Skeletal muscle tissue (tissue), 4 donors: ENCODE measurements around the gene CRYBG3. TPM values are rescaled to one million over a fixed set of nuclear protein-coding genes. Genes with fewer than 3 reads are reported as not detected.

Experiments
- H3K27ac ChIP-seq: one replicate; pipeline ENCODE4 v1.7.0; 2013; ENCODE audit warnings: mild to moderate bottlenecking, low read depth, low read length, inconsistent platforms
- H3K27me3 ChIP-seq, 3 donors: one replicate each; pipeline ENCODE4 v1.7.0; 2013; ENCODE audit warnings: low read length in 3 of 3; ENCODE audit not compliant: control insufficient read depth in 3 of 3, insufficient read depth in 3 of 3
- H3K36me3 ChIP-seq, 3 donors: one replicate each; pipeline ENCODE4 v1.7.0; 2013; ENCODE audit warnings: low read length in 3 of 3; ENCODE audit not compliant: control insufficient read depth in 3 of 3, insufficient read depth in 3 of 3
- H3K4me1 ChIP-seq, 3 donors: one replicate each; pipeline ENCODE4 v1.7.0; 2013; ENCODE audit warnings: low read length in 3 of 3, mild to moderate bottlenecking in 3 of 3; ENCODE audit not compliant: control insufficient read depth in 3 of 3, insufficient read depth in 3 of 3
- H3K4me3 ChIP-seq, 3 donors: one replicate each; pipeline ENCODE4 v1.7.0; 2013; ENCODE audit warnings: low read length in 3 of 3
- H3K9ac ChIP-seq, 3 donors: one replicate each; pipeline ENCODE4 v1.7.0; 2013; ENCODE audit warnings: low read length in 3 of 3, mild to moderate bottlenecking in 3 of 3, moderate library complexity in 2 of 3, low read depth in 1 of 3
- H3K9me3 ChIP-seq, 3 donors: one replicate each; pipeline ENCODE4 v1.7.0; 2013; ENCODE audit warnings: low read length in 3 of 3; ENCODE audit not compliant: control insufficient read depth in 3 of 3
- total RNA-seq: library from RNA; depleted of rRNA; stranded (reverse); fragments of >200 nt; gene quantifications from one replicate; pipeline ENCODE4 v1.2.3, GENCODE V29; 2014
- donor health status: Osteomylitis.

The CRYBG3 gene
- total RNA-seq, 1 donor from 2014 or later: 27.1 TPM

- H3K27me3 ChIP-seq: no peaks in the 10 kb centered on the region
- H3K9me3 ChIP-seq: no peaks in the 10 kb centered on the region
- no peak overlapping the region for H3K27ac ChIP-seq
- peaks cover 10 to 33% (median 18%) of the 10 kb centered on the region in 3 donors for H3K36me3 ChIP-seq
- H3K4me3 ChIP-seq: no peak overlapping the region
- peaks cover 0 to 8% (median 6%) of the 10 kb centered on the region in 3 donors for H3K4me1 ChIP-seq
- H3K9ac ChIP-seq: no peak overlapping the region
Measured at GRCh38 chr3:97932387-97932801, 110.6 kb downstream of the CRYBG3 start.

- Histone ChIP-seq H3K9me3 (no peaks in the 10 kb centered on the region), H3K4me1 (peaks cover 0 to 8% (median 6%) of the 10 kb centered on the region in 3 donors), H3K9ac (no peak overlapping the region), H3K4me3 (no peak overlapping the region), H3K27ac (no peak overlapping the region), H3K36me3 (peaks cover 18 to 44% (median 19%) of the 10 kb centered on the region in 3 donors), H3K27me3 (no peaks in the 10 kb centered on the region)
Measured at GRCh38 chr3:97934980-97935695, 113.3 kb downstream of the CRYBG3 start.

- Histone ChIP-seq H3K27ac (no peak overlapping the region), H3K27me3 (no peaks in the 10 kb centered on the region), H3K9me3 (no peaks in the 10 kb centered on the region), H3K36me3 (peaks cover 18 to 38% (median 19%) of the 10 kb centered on the region in 3 donors), H3K9ac (no peak overlapping the region), H3K4me1 (peaks cover 0 to 8% (median 6%) of the 10 kb centered on the region in 3 donors), H3K4me3 (no peak overlapping the region)
Measured at GRCh38 chr3:97935842-97936241, 114.0 kb downstream of the CRYBG3 start.

- Histone ChIP-seq H3K9me3 (no peaks in the 10 kb centered on the region), H3K9ac (no peak overlapping the region), H3K4me3 (no peak overlapping the region), H3K36me3 (peaks cover 19 to 46% (median 29%) of the 10 kb centered on the region in 3 donors), H3K4me1 (peaks cover 0 to 7% (median 6%) of the 10 kb centered on the region in 3 donors), H3K27ac (no peak overlapping the region), H3K27me3 (no peaks in the 10 kb centered on the region)
Measured at GRCh38 chr3:97937205-97937604, 115.4 kb downstream of the CRYBG3 start.

- Histone ChIP-seq H3K4me3 (no peak overlapping the region), H3K9ac (no peak overlapping the region), H3K27ac (no peak overlapping the region), H3K27me3 (no peaks in the 10 kb centered on the region), H3K4me1 (no peaks in the 10 kb centered on the region), H3K9me3 (no peaks in the 10 kb centered on the region), H3K36me3 (peaks cover 19 to 52% (median 40%) of the 10 kb centered on the region in 3 donors)
Measured at GRCh38 chr3:97938444-97938843, 116.6 kb downstream of the CRYBG3 start.

- H3K9me3 ChIP-seq: no peaks in the 10 kb centered on the region
- no peak overlapping the region for H3K4me3 ChIP-seq
- no peaks in the 10 kb centered on the region for H3K27me3 ChIP-seq
- H3K4me1 ChIP-seq: no peaks in the 10 kb centered on the region
- no peak overlapping the region for H3K9ac ChIP-seq
- peaks cover 16 to 47% (median 42%) of the 10 kb centered on the region in 3 donors for H3K36me3 ChIP-seq
- H3K27ac ChIP-seq: no peak overlapping the region
Measured at GRCh38 chr3:97939401-97939800, 117.6 kb downstream of the CRYBG3 start.

GRCh38 chr3:97940034-97940433 lies 118.2 kb downstream of the CRYBG3 start:
- Histone ChIP-seq H3K27me3 (no peaks in the 10 kb centered on the region), H3K27ac (no peak overlapping the region), H3K9me3 (no peaks in the 10 kb centered on the region), H3K36me3 (peaks cover 16 to 51% (median 48%) of the 10 kb centered on the region in 3 donors), H3K9ac (no peak overlapping the region), H3K4me1 (no peaks in the 10 kb centered on the region), H3K4me3 (no peak overlapping the region)

- Histone ChIP-seq H3K36me3 (peaks cover 15 to 63% (median 51%) of the 10 kb centered on the region in 3 donors), H3K9ac (no peak overlapping the region), H3K9me3 (no peaks in the 10 kb centered on the region), H3K4me3 (no peak overlapping the region), H3K4me1 (no peaks in the 10 kb centered on the region), H3K27me3 (no peaks in the 10 kb centered on the region), H3K27ac (no peak overlapping the region)
Measured at GRCh38 chr3:97942801-97943546, 121.2 kb downstream of the CRYBG3 start.

GRCh38 chr3:97948351-97949109 lies 126.7 kb downstream of the CRYBG3 start:
- Histone ChIP-seq H3K36me3 (peaks cover 14 to 66% (median 57%) of the 10 kb centered on the region in 3 donors), H3K27ac (no peak overlapping the region), H3K4me3 (no peak overlapping the region), H3K9me3 (no peaks in the 10 kb centered on the region), H3K4me1 (peaks cover 0 to 9% (median 0%) of the 10 kb centered on the region in 3 donors), H3K27me3 (no peaks in the 10 kb centered on the region), H3K9ac (no peak overlapping the region)
